Right lobe of liver (tissue), 4 donors: ENCODE measurements around the gene AVL9.

Source experiments
- POLR2A ChIP-seq: fragments of 450-650 bp; IDR thresholded peaks from one replicate; pipeline ENCODE4 v1.6.1; 2017; ENCODE audit warnings: antibody characterized with exemption, mild to moderate bottlenecking
- TF ChIP-seq, protein P1 (sequence below), 4 donors: fragments of 200-600 bp in 3 of 4; fragments of 450-650 bp in 1 of 4; IDR thresholded peaks; one replicate each; pipeline versions ENCODE4 v1.5.1 to v1.8.0; 2016 to 2022; ENCODE audit warnings: antibody characterized with exemption in 4 of 4, mild to moderate bottlenecking in 2 of 4
- donor health status: DM: no; HTN: no; CAD: no.
- donor health status: DM: no; HTN: no; CAD: no.
- donor health status: DM: no; HTN: yes; CAD: no.

- TF ChIP-seq, protein P1, sequence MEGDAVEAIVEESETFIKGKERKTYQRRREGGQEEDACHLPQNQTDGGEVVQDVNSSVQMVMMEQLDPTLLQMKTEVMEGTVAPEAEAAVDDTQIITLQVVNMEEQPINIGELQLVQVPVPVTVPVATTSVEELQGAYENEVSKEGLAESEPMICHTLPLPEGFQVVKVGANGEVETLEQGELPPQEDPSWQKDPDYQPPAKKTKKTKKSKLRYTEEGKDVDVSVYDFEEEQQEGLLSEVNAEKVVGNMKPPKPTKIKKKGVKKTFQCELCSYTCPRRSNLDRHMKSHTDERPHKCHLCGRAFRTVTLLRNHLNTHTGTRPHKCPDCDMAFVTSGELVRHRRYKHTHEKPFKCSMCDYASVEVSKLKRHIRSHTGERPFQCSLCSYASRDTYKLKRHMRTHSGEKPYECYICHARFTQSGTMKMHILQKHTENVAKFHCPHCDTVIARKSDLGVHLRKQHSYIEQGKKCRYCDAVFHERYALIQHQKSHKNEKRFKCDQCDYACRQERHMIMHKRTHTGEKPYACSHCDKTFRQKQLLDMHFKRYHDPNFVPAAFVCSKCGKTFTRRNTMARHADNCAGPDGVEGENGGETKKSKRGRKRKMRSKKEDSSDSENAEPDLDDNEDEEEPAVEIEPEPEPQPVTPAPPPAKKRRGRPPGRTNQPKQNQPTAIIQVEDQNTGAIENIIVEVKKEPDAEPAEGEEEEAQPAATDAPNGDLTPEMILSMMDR (IDR thresholded peaks at IDR 0.05) = no peak
- no peak for TF ChIP-seq POLR2A
Measured at GRCh38 chr7:32476816-32477648, 18.3 kb upstream of the AVL9 start.
